ENCODE measurements around the gene PTCH2.

Gene PTCH2

GRCh38 chr1:44849575-44850132 is 6.6 kb upstream of the PTCH2 start:
- Histone ChIP-seq H4K91ac (ENCODE audit: low read length) (no peak overlapping the region), H2BK15ac (ENCODE audit: low read depth, poor library complexity, severe bottlenecking) (no peak overlapping the region), H3K4me2 (ENCODE audit: low read length, poor library complexity, severe bottlenecking) (no peak overlapping the region), H2AFZ (ENCODE audit: low read depth, low read length) (no peak overlapping the region), H3K9ac (ENCODE audit: low read length) (no peak overlapping the region), H2BK5ac (ENCODE audit: low read depth, low read length, poor library complexity, severe bottlenecking) (no peak overlapping the region), H3K9me3 (ENCODE audit: control insufficient read depth, low read length) (no peaks in the 10 kb centered on the region), H3K79me1 (replicated peaks; ENCODE audit: low read length, poor library complexity, severe bottlenecking) (no peaks in the 10 kb centered on the region), H3K27me3 (ENCODE audit: control insufficient read depth in 1 of 2, insufficient read depth in 1 of 2, low read length in 2 of 2) (no peaks in the 10 kb centered on the region), H2AK5ac (ENCODE audit: low read length, severe bottlenecking) (no peak overlapping the region), H2BK12ac (ENCODE audit: low read length in 2 of 2) (no peak overlapping the region), H2BK120ac (ENCODE audit: low read depth, low read length) (no peak overlapping the region), H3K14ac (ENCODE audit: low read length in 2 of 2) (no peak overlapping the region), H4K8ac (ENCODE audit: low read length) (no peak overlapping the region), H3K36me3 (ENCODE audit: control insufficient read depth in 1 of 2, insufficient read depth in 2 of 2, low read depth in 1 of 2, low read length in 2 of 2) (peaks cover 8 to 31% of the 10 kb centered on the region in 2 experiments), H3K18ac (ENCODE audit: low read depth in 1 of 2, low read length in 2 of 2) (no peak overlapping the region), H3K27ac (ENCODE audit: low read length, poor library complexity, severe bottlenecking) (no peak overlapping the region), H3K4ac (ENCODE audit: low read depth in 1 of 2, low read length in 2 of 2) (no peak overlapping the region), H3K4me1 (ENCODE audit: control insufficient read depth, insufficient read depth, low read depth, low read length) (no peaks in the 10 kb centered on the region), H3K4me3 (ENCODE audit: insufficient read depth in 1 of 2, low read depth in 1 of 2, low read length in 2 of 2) (no peak overlapping the region), H3K23ac (ENCODE audit: low read length in 2 of 2) (no peak overlapping the region)
- DNase-seq: peak; percentile 43
- 95% methylated on average over 1 of the region's 2 CpGs for WGBS

GRCh38 chr1:44848456-44849181 is 5.6 kb upstream of the PTCH2 start:
- Histone ChIP-seq H3K9ac (ENCODE audit: low read length) (no peak overlapping the region), H3K14ac (ENCODE audit: low read length in 2 of 2) (no peak overlapping the region), H3K4me3 (ENCODE audit: insufficient read depth in 1 of 2, low read depth in 1 of 2, low read length in 2 of 2) (no peak overlapping the region), H2BK120ac (ENCODE audit: low read depth, low read length) (no peak overlapping the region), H3K4ac (ENCODE audit: low read depth in 1 of 2, low read length in 2 of 2) (no peak overlapping the region), H2BK15ac (ENCODE audit: low read depth, poor library complexity, severe bottlenecking) (no peak overlapping the region), H2BK5ac (ENCODE audit: low read depth, low read length, poor library complexity, severe bottlenecking) (no peak overlapping the region), H3K79me1 (replicated peaks; ENCODE audit: low read length, poor library complexity, severe bottlenecking) (no peaks in the 10 kb centered on the region), H4K91ac (ENCODE audit: low read length) (no peak overlapping the region), H3K36me3 (ENCODE audit: control insufficient read depth in 1 of 2, insufficient read depth in 2 of 2, low read depth in 1 of 2, low read length in 2 of 2) (peaks cover 8 to 24% of the 10 kb centered on the region in 2 experiments), H4K8ac (ENCODE audit: low read length) (peak overlapping the region; percentile 24), H3K23ac (ENCODE audit: low read length in 2 of 2) (no peak overlapping the region), H2AFZ (ENCODE audit: low read depth, low read length) (no peak overlapping the region), H3K27me3 (ENCODE audit: control insufficient read depth in 1 of 2, insufficient read depth in 1 of 2, low read length in 2 of 2) (no peaks in the 10 kb centered on the region), H2BK12ac (ENCODE audit: low read length in 2 of 2) (no peak overlapping the region), H3K9me3 (ENCODE audit: control insufficient read depth, low read length) (no peaks in the 10 kb centered on the region), H3K4me1 (ENCODE audit: control insufficient read depth, insufficient read depth, low read depth, low read length) (peaks cover under 1% of the 10 kb centered on the region), H2AK5ac (ENCODE audit: low read length, severe bottlenecking) (no peak overlapping the region), H3K18ac (ENCODE audit: low read depth in 1 of 2, low read length in 2 of 2) (no peak overlapping the region), H3K4me2 (ENCODE audit: low read length, poor library complexity, severe bottlenecking) (no peak overlapping the region), H3K27ac (ENCODE audit: low read length, poor library complexity, severe bottlenecking) (no peak overlapping the region)
- WGBS: 88% methylated on average over 6 of the region's 7 CpGs
- DNase-seq: no peak

GRCh38 chr1:44847845-44848244 is 4.8 kb upstream of the PTCH2 start:
- Histone ChIP-seq H3K9me3 (ENCODE audit: control insufficient read depth, low read length) (no peaks in the 10 kb centered on the region), H3K36me3 (ENCODE audit: control insufficient read depth in 1 of 2, insufficient read depth in 2 of 2, low read depth in 1 of 2, low read length in 2 of 2) (peaks cover 8 to 18% of the 10 kb centered on the region in 2 experiments), H2AK5ac (ENCODE audit: low read length, severe bottlenecking) (no peak overlapping the region), H3K18ac (ENCODE audit: low read depth in 1 of 2, low read length in 2 of 2) (no peak overlapping the region), H2BK12ac (ENCODE audit: low read length in 2 of 2) (no peak overlapping the region), H3K79me1 (replicated peaks; ENCODE audit: low read length, poor library complexity, severe bottlenecking) (no peaks in the 10 kb centered on the region), H4K91ac (ENCODE audit: low read length) (no peak overlapping the region), H2AFZ (ENCODE audit: low read depth, low read length) (no peak overlapping the region), H4K8ac (ENCODE audit: low read length) (no peak overlapping the region), H3K4ac (ENCODE audit: low read depth in 1 of 2, low read length in 2 of 2) (no peak overlapping the region), H3K27me3 (ENCODE audit: control insufficient read depth in 1 of 2, insufficient read depth in 1 of 2, low read length in 2 of 2) (no peaks in the 10 kb centered on the region), H3K23ac (ENCODE audit: low read length in 2 of 2) (no peak overlapping the region), H3K4me3 (ENCODE audit: insufficient read depth in 1 of 2, low read depth in 1 of 2, low read length in 2 of 2) (no peak overlapping the region), H2BK120ac (ENCODE audit: low read depth, low read length) (no peak overlapping the region), H2BK5ac (ENCODE audit: low read depth, low read length, poor library complexity, severe bottlenecking) (no peak overlapping the region), H3K4me1 (ENCODE audit: control insufficient read depth, insufficient read depth, low read depth, low read length) (peaks cover 4% of the 10 kb centered on the region), H3K4me2 (ENCODE audit: low read length, poor library complexity, severe bottlenecking) (no peak overlapping the region), H3K14ac (ENCODE audit: low read length in 2 of 2) (no peak overlapping the region), H3K9ac (ENCODE audit: low read length) (no peak overlapping the region), H2BK15ac (ENCODE audit: low read depth, poor library complexity, severe bottlenecking) (no peak overlapping the region), H3K27ac (ENCODE audit: low read length, poor library complexity, severe bottlenecking) (no peak overlapping the region)
- DNase-seq: no peak
- 96% methylated on average over 1 of the region's 1 CpG for WGBS

- no peaks in the 10 kb centered on the region for H3K9me3 ChIP-seq (ENCODE audit: control insufficient read depth, low read length)
- H4K91ac ChIP-seq (ENCODE audit: low read length): no peak overlapping the region
- no peak overlapping the region for H2BK12ac ChIP-seq (ENCODE audit: low read length in 2 of 2)
- no peak overlapping the region for H3K4me3 ChIP-seq (ENCODE audit: insufficient read depth in 1 of 2, low read depth in 1 of 2, low read length in 2 of 2)
- no peak overlapping the region for H3K4me2 ChIP-seq (ENCODE audit: low read length, poor library complexity, severe bottlenecking)
- no peak overlapping the region for H4K8ac ChIP-seq (ENCODE audit: low read length)
- H2BK5ac ChIP-seq (ENCODE audit: low read depth, low read length, poor library complexity, severe bottlenecking): no peak overlapping the region
- no peak overlapping the region for H3K14ac ChIP-seq (ENCODE audit: low read length in 2 of 2)
- peaks cover 8 to 16% of the 10 kb centered on the region in 2 experiments for H3K36me3 ChIP-seq (ENCODE audit: control insufficient read depth in 1 of 2, insufficient read depth in 2 of 2, low read depth in 1 of 2, low read length in 2 of 2)
- H2AK5ac ChIP-seq (ENCODE audit: low read length, severe bottlenecking): no peak overlapping the region
- H3K18ac ChIP-seq (ENCODE audit: low read depth in 1 of 2, low read length in 2 of 2): no peak overlapping the region
- no peak overlapping the region for H3K4ac ChIP-seq (ENCODE audit: low read depth in 1 of 2, low read length in 2 of 2)
- 95% methylated on average over 1 of the region's 1 CpG for WGBS
- H2BK15ac ChIP-seq (ENCODE audit: low read depth, poor library complexity, severe bottlenecking): no peak overlapping the region
- H3K27ac ChIP-seq (ENCODE audit: low read length, poor library complexity, severe bottlenecking): no peak overlapping the region
- H2BK120ac ChIP-seq (ENCODE audit: low read depth, low read length): no peak overlapping the region
- H3K27me3 ChIP-seq (ENCODE audit: control insufficient read depth in 1 of 2, insufficient read depth in 1 of 2, low read length in 2 of 2): no peaks in the 10 kb centered on the region
- no peak overlapping the region for H2AFZ ChIP-seq (ENCODE audit: low read depth, low read length)
- no peaks in the 10 kb centered on the region for H3K79me1 ChIP-seq (replicated peaks; ENCODE audit: low read length, poor library complexity, severe bottlenecking)
- H3K9ac ChIP-seq (ENCODE audit: low read length): no peak overlapping the region
- peaks cover 8% of the 10 kb centered on the region for H3K4me1 ChIP-seq (ENCODE audit: control insufficient read depth, insufficient read depth, low read depth, low read length)
- no peak for DNase-seq
- no peak overlapping the region for H3K23ac ChIP-seq (ENCODE audit: low read length in 2 of 2)
Observed at GRCh38 chr1:44846985-44847384, 3.9 kb upstream of the PTCH2 start.
